ENCODE data around the gene RNF222. TPM values are rescaled to one million over a fixed set of nuclear protein-coding genes. Genes with fewer than 3 reads are reported as not detected.

Gene RNF222
- total and polyA plus RNA-seq, 2 experiments from 2014 or later: 0.07 TPM; not detected in 1

- ATAC-seq (peak; percentile 92), DNase-seq (ENCODE audit: low spot score) (peak; percentile 96)
- H4K20me1 ChIP-seq (replicated peaks; ENCODE audit: insufficient read depth): no peaks in the 10 kb centered on the region
- Mint-ChIP-seq H3K4me1 (peaks cover 6% of the 10 kb centered on the region), H3K4me3 (no peak overlapping the region; the same call in 2 of the 3 replicates), H3K36me3 (ENCODE audit: low read depth) (no peaks in the 10 kb centered on the region), H3K27me3 (ENCODE audit: insufficient read depth, low read depth, poor library complexity) (peaks cover 16% of the 10 kb centered on the region), H3K9me3 (no peaks in the 10 kb centered on the region), H3K27ac (no peak overlapping the region)
- TF ChIP-seq CTCF (conservative IDR thresholded peaks at IDR 0.05; ENCODE audit: low read depth in 2 of 2): peak; percentile 93 to 94
- no peak for TF ChIP-seq NANOG (IDR thresholded peaks at IDR 0.05; ENCODE audit: borderline replicate concordance)
- peak overlapping the region; percentile 50 for H2AFZ ChIP-seq
- H3F3A ChIP-seq (replicated peaks; ENCODE audit: low read depth): no peaks in the 10 kb centered on the region
- H3K4me1 ChIP-seq (ENCODE audit: insufficient read depth): peaks cover 9% of the 10 kb centered on the region; the same call in 1 of the 2 replicates
- H3K36me3 ChIP-seq (ENCODE audit: insufficient read depth): no peaks in the 10 kb centered on the region
- no peaks in the 10 kb centered on the region for H3K27me3 ChIP-seq (ENCODE audit: insufficient read depth)
- H3K9me2 ChIP-seq (ENCODE audit: insufficient read depth): no peaks in the 10 kb centered on the region
- H3K79me2 ChIP-seq (replicated peaks; ENCODE audit: insufficient read depth): no peaks in the 10 kb centered on the region
- H3K4me2 ChIP-seq: no peak overlapping the region
- no peak overlapping the region for H3K4me3 ChIP-seq
- no peak overlapping the region for H3K27ac ChIP-seq (ENCODE audit: low read depth)
Observed at GRCh38 chr17:8409966-8410882, 12.6 kb upstream of the RNF222 start.

- peak; percentile 70 for ATAC-seq
- H2AFZ ChIP-seq: peak overlapping the region; percentile 99
Observed at GRCh38 chr17:8408371-8408770, 10.7 kb upstream of the RNF222 start.

GRCh38 chr17:8406174-8406573 is 8.5 kb upstream of the RNF222 start:
- Histone ChIP-seq H3K4me2 (no peak overlapping the region), H3K27ac (ENCODE audit: low read depth) (no peak overlapping the region), H3K36me3 (ENCODE audit: insufficient read depth) (no peaks in the 10 kb centered on the region), H3K9me2 (ENCODE audit: insufficient read depth) (no peaks in the 10 kb centered on the region), H3F3A (replicated peaks; ENCODE audit: low read depth) (no peaks in the 10 kb centered on the region), H2AFZ (no peak overlapping the region), H3K79me2 (replicated peaks; ENCODE audit: insufficient read depth) (no peaks in the 10 kb centered on the region), H3K4me3 (no peak overlapping the region), H3K4me1 (ENCODE audit: insufficient read depth) (peaks cover 9% of the 10 kb centered on the region; the same call in 1 of the 2 replicates), H3K27me3 (ENCODE audit: insufficient read depth) (no peaks in the 10 kb centered on the region), H4K20me1 (replicated peaks; ENCODE audit: insufficient read depth) (no peaks in the 10 kb centered on the region)
- DNase-seq (ENCODE audit: low spot score) (no peak), ATAC-seq (no peak)
- peaks cover 16% of the 10 kb centered on the region for H3K27me3 Mint-ChIP-seq (ENCODE audit: insufficient read depth, low read depth, poor library complexity)
- no peak overlapping the region for H3K4me3 Mint-ChIP-seq
- H3K36me3 Mint-ChIP-seq (ENCODE audit: low read depth): no peaks in the 10 kb centered on the region
- no peak overlapping the region for H3K27ac Mint-ChIP-seq
- H3K9me3 Mint-ChIP-seq: no peaks in the 10 kb centered on the region
- H3K4me1 Mint-ChIP-seq: peaks cover 6% of the 10 kb centered on the region
- no peak for TF ChIP-seq ETS1 (IDR thresholded peaks at IDR 0.05)
- no peak for TF ChIP-seq JUNB (IDR thresholded peaks at IDR 0.05; ENCODE audit: unreplicated experiment)
- TF ChIP-seq CTCF (conservative IDR thresholded peaks at IDR 0.05; ENCODE audit: low read depth in 2 of 2): no peak
- TF ChIP-seq POLR2AphosphoS5 (IDR thresholded peaks at IDR 0.05; ENCODE audit: low read depth): no peak
- TF ChIP-seq ZNF114 (CRISPR knock-in tag; IDR thresholded peaks at IDR 0.05): no peak
- TF ChIP-seq EZH2phosphoT487 (IDR thresholded peaks at IDR 0.05; ENCODE audit: unreplicated experiment): no peak
- TF ChIP-seq CREB1 (CRISPR knock-in tag; IDR thresholded peaks at IDR 0.05; ENCODE audit: low read depth): no peak
- TF ChIP-seq STAT1 (IDR thresholded peaks at IDR 0.05; ENCODE audit: unreplicated experiment): no peak
- no peak for TF ChIP-seq NANOG (IDR thresholded peaks at IDR 0.05; ENCODE audit: borderline replicate concordance)

More at GRCh38 chr17:8408371-8408770, 10.7 kb upstream of the RNF222 start:
- no peaks in the 10 kb centered on the region for H3K79me2 ChIP-seq (replicated peaks; ENCODE audit: insufficient read depth)
- Mint-ChIP-seq H3K4me1 (peaks cover 6% of the 10 kb centered on the region), H3K9me3 (no peaks in the 10 kb centered on the region), H3K4me3 (no peak overlapping the region), H3K27ac (peak overlapping the region; percentile 87; the same call in 1 of the 2 replicates), H3K36me3 (ENCODE audit: low read depth) (no peaks in the 10 kb centered on the region), H3K27me3 (ENCODE audit: insufficient read depth, low read depth, poor library complexity) (peaks cover 19% of the 10 kb centered on the region)
- peak; percentile 60 for DNase-seq (ENCODE audit: low spot score)
- H3K9me2 ChIP-seq (ENCODE audit: insufficient read depth): no peaks in the 10 kb centered on the region
- no peak for TF ChIP-seq STAT1 (IDR thresholded peaks at IDR 0.05; ENCODE audit: unreplicated experiment)
- no peak for TF ChIP-seq EZH2 (IDR thresholded peaks at IDR 0.05; ENCODE audit: low read depth, unreplicated experiment)
- no peak for TF ChIP-seq POLR2AphosphoS5 (IDR thresholded peaks at IDR 0.05; ENCODE audit: low read depth)
- no peak for TF ChIP-seq NANOG (IDR thresholded peaks at IDR 0.05; ENCODE audit: borderline replicate concordance)
- no peak for TF ChIP-seq ZNF331 (CRISPR knock-in tag; IDR thresholded peaks at IDR 0.05; ENCODE audit: low read depth)
- peaks cover 9% of the 10 kb centered on the region; the same call in 1 of the 2 replicates for H3K4me1 ChIP-seq (ENCODE audit: insufficient read depth)
- no peaks in the 10 kb centered on the region for H4K20me1 ChIP-seq (replicated peaks; ENCODE audit: insufficient read depth)
- H3K4me3 ChIP-seq: no peak overlapping the region
- no peak overlapping the region for H3K4me2 ChIP-seq
- H3K27ac ChIP-seq (ENCODE audit: low read depth): no peak overlapping the region
- H3F3A ChIP-seq (replicated peaks; ENCODE audit: low read depth): no peaks in the 10 kb centered on the region
- H3K36me3 ChIP-seq (ENCODE audit: insufficient read depth): no peaks in the 10 kb centered on the region
- H3K27me3 ChIP-seq (ENCODE audit: insufficient read depth): no peaks in the 10 kb centered on the region

Measured in GM23338 (cell line).